Midbrain (tissue), 1 donor: ENCODE measurements around the gene HOXD11.

ENCODE experiments used
- DNase-seq: peaks from one replicate; lab custom pipeline; 2025; lab: John Stamatoyannopoulos, UW

HOXD11 gene

DNA sequence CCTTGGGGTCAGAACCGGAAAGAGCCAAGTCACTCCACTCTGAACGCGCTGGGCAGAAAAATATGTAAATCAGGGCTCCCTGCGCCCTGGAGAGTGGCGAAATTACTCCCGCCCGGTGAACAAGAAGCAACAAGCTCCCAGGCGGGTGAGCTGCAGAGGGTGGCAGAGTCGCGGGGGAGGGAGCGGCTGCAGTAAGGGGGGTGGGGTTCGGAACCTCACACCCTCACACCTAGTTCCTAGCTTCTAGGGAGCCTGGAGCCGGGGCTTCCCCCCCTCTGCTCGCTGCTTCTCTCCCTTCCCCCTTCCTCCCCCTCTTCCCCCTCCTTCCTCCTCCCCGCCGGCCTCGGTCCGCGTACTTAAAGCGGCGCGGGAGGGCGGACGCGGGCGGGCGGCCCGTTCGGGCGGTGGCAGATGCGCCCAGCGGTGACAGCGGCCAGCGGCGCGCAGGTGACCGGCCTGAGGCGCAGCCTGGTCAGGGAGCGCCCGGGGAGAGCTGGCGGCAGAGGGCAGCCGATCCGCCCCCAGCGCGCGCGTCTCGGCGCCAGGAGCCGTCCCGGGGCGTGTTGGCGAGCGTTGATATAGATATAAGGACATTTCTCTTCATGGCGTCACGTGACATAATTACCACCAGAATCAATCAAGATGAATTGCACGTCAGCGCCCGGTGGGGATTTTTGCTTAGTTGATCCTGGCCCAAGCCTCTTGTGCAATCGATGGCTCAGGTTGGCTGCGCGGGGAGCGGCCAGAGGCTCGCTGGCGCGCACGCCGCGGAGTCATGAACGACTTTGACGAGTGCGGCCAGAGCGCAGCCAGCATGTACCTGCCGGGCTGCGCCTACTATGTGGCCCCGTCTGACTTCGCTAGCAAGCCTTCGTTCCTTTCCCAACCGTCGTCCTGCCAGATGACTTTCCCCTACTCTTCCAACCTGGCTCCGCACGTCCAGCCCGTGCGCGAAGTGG, at the start of gene HOXD11:
Gene HOXD11 (plus strand): TSS at position 700 of the 959 bp plus-strand sequence. CDS start 76 bp downstream, at position 776.
- DNase-seq, result no peak

GRCh38 chr2:176063958-176064357, 43.1 kb upstream of the HOXD11 start:
- DNase-seq, result no peak

DNA sequence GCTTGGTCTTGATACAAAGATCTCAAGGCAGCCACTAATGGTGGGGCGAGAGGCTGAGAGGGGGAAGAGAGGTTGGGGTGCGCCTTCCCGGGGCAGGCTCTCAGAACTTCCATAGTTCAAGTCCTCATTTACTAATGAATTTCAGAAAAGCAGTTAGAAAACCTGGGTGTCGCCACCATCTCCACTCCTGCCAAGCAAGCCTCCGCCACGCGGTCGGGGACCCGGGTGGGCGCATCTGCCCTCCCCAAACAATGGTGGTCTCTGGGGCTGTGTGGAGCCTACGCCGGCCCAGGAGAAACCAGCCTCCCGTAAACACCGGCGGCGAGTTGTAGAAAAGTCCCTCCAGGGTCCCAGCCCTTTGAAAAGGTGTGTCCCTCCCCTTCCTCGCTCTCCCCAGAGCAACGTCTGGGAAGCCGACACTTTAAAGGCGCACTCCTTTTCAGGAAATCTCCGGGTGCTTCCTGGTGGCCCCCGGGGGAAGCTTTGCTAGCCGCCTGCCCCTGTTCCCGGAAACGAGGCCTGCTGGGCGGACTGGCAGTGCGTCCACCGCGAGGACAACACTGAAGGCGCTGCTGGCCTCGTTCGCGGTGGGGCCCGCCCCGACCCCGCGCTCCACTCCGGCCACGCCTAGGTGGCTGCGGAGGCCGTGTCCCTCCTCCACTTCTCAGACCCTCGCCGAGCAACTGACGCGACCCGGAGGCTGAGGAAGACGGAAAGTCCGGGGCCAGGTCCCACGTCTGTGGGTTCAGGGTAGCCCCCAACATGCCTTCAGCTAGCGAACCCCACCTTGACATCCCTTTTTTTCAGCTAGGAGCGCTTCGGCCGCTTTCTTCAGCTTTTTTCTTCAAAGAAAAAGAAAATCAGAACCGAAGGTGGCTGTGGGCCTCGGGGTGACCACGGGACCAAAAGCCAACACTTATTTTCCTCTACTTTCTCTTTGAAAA, 40.2 kb upstream of the HOXD11 start:
- DNase-seq, result no peak

DNA sequence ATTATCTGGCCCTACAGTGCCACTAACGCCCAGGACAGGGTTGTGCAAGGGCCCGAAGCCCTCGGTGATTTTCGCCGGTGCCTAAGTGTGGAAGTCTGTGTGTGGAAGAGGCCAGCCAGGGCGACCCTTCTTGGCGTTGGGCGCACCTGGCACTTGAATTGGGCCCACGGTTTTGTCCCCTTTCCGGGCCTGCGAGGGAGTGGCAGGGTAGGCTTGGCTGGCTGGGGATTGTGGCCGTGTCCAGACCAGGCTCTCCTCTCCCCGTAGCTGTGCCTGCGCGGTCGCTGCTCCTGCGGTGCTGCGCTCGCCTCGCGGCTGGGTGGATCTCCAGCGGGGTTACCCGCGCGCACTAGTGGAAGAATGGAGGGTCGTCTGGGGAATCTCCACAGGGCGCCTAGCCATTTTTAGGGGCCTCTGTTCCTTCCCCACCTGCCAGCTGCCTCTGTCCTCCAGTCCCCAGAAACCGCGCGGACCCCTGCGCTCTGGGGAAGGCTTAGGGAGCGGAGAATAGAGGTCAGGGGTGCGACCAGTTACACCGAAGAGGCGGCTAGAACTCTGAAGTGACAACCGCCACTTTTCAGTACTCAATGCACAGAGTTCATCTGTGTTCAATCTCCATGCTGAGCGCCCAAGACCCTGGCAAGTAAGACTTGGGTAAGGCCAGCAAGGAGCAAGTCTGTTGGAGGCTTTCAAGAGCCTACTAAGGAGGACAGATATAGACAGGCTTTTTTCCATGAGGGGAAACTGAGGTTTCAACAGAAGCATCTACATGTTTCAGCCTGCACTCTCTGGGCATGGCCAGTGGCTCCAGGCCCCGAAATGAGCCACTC, 39.3 kb upstream of the HOXD11 start:
- DNase-seq, result no peak

DNA sequence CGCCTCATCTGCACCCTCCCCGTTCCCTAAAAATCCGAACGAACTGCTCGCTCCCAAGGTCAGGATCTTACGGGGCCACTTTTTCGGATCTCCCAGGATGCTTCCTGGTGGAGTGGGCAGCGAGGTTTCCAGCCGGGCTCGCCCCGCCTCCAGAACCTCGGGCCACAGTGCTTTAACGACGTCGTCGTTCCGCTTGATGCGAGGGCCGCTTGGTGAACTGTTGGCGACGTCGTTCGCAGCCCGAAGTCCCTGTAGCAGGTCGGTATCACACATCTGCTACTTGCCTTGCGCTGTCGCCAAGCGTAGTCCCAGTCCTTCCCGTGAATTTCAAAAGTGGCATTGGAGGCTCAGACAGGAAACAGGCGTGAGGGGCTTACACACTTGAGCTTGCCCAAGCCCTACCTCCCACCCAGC, 38.7 kb upstream of the HOXD11 start:
- DNase-seq, result no peak

DNA sequence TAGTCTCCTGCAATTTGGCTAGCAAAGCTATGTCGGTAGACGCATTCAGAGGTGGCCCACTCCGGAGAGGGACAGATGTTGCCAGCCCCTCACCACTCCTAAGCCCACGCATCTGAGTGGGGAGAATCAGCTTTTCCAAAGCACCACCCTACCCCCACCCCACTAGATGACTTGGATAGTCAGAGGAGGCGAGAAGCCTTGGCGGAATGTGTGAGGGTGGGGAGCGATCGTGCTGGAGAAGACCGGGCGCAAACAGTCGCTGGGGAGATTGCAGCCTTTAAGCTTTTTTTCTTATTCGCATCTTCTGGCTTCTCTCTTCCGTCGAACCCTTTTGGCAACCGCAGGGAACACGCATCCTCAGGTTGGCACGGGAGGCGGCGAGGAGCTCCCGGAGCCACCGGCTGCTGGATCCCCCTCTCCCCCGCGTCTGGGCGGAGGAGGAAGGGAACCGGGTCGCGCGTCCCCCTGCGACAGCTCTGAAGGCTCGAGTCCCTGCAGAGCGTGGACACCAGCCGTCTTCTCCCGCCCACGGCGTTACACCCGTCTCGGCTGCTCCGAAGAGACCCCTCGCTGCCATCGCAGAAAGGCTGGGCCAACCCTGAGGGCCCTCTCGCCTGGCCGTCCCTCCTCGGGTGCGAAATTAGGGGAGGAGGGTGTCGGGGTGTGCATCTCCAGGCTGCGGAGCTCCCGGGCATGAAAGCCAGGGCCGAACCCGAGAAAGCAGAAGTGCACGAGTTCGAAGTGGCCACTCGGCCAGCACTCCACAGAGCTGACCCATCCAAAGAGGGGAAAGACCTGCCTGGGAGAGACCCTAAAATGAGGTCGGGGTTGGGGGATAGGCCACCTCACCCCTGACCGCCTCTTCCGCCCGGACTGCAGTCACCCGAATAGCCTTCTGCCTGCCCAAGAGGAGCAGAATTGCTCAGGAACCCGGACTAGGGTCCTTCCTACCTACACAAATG, 35.5 kb upstream of the HOXD11 start:
- no peak for DNase-seq

- DNase-seq, result no peak
Measured at GRCh38 chr2:176072292-176072669, 34.8 kb upstream of the HOXD11 start.

- no peak for DNase-seq
Measured at GRCh38 chr2:176072951-176073904, 33.9 kb upstream of the HOXD11 start.

- no peak for DNase-seq
Measured at GRCh38 chr2:176074919-176075425, 32.1 kb upstream of the HOXD11 start.

GRCh38 chr2:176075481-176075880, 31.6 kb upstream of the HOXD11 start:
- DNase-seq, result no peak

DNA sequence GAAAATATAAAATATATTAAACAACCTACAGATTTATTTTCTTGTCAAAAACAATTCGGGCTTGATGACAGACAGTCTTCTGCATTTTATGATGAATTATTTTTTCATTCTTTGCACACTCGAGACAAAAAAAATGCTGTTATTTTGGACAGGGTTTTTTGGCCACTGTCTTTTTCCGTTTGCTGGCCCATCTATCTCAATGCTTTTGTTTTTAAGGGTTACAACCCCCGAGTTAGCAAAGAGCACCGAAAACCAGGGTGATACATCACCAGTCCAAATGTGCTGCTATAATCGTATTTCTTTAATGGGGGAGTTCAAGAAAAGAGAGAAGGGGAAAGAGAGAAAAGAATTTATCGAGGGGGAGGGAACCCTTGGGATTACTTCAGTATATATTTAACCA, 31.0 kb upstream of the HOXD11 start:
- DNase-seq, result no peak

GRCh38 chr2:176076796-176077195, 30.3 kb upstream of the HOXD11 start:
- no peak for DNase-seq

DNA sequence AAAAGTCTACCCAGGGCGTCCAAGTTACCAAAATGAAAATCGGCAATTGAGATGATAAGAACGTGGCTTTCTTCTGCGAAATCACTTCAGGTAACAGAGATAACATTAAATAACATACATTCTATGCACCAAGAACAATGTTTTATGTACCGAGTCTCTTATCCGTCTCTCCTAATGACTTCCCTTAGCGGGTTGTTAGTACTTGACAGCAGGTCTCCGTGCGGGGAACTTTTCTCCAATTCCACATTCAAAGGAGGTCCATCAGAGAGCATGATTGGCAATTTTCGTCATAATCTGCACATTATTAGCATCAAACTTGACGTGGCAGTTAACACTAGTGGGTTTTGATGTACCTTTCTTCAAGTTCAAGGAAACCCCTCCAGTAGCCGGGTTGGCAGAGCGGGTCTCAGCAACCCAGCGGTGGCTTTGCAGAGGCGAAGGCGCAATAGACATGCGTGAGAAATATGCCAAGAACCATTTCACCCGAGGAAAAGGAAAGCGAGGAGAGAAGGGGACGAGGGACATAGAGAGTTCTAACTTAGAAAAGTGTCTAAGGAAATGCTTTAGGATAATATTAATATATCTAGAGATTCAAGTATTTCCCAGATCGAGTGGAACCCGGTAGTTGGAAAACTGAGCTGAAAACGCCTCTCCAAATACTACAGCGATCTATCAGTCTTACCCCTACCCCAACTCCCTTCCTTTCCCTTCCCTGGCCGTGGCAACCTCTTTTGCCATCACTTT, 28.4 kb upstream of the HOXD11 start:
- no peak for DNase-seq

GRCh38 chr2:176079285-176079830, 27.7 kb upstream of the HOXD11 start:
- DNase-seq, result no peak

GRCh38 chr2:176079831-176080539, 27.1 kb upstream of the HOXD11 start:
- DNase-seq, result no peak

- DNase-seq, result no peak
Measured at GRCh38 chr2:176080540-176081375, 26.3 kb upstream of the HOXD11 start.
